Measurements from ENCODE around the gene PICK1.

The PICK1 gene

DNA sequence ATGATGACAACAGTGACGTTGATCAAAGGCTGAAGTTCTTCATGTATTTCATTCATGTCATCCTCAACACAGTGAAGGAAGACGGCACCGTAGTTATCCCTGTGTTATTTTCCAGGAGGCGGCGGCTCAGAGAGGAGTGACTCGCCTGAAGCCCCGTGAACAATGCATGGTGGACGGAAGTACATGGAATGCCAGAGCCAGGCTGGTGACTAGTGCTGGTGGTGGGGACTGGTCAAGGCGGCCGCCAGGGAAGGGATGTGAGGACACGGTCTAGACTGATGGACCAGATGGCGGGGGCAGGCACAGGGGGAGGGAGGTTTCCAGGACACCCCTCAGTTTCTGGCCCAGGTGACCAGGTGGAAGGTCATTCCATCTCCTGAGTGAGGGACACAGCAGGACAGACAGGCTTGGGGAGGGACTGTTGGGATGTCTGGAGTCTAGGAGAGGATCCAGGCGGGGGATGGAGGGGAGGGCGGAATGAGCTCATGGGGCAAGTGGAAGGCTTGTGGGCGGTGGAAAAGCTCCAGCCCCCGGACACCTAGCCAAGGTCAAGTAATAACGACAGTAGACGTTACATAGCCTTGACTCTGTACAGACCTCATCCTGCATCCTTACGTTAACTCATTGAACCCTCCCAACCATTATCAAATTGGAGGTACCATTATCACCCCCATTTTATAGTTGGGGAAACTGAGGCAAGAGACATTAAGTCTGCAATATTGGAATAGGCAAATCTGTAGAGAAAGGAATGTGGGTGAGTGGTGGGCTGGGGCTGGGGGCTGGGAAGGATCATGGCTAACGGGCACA lies 16.0 kb upstream of the PICK1 start:
- Histone ChIP-seq H3K4me3 (ENCODE audit: extremely low read depth, insufficient read depth, low read length, poor library complexity, severe bottlenecking) (no peak overlapping the region), H3K36me3 (ENCODE audit: control insufficient read depth, insufficient read depth, low read length) (no peaks in the 10 kb centered on the region), H3K9me3 (ENCODE audit: control insufficient read depth, low read length) (no peaks in the 10 kb centered on the region), H3K4me1 (ENCODE audit: control insufficient read depth, insufficient read depth, low read length, poor library complexity, severe bottlenecking) (peaks cover 6% of the 10 kb centered on the region), H3K27ac (ENCODE audit: low read depth, low read length, severe bottlenecking) (no peak overlapping the region)
- 91 to 97% methylated on average over 16 to 17 of the region's 20 CpGs for WGBS, 2 experiments (ENCODE audit: insufficient coverage in 2 of 2)

GRCh38 chr22:38041760-38042487 lies 15.3 kb upstream of the PICK1 start:
- 92 to 100% methylated on average over 2 to 3 of the region's 5 CpGs for WGBS, 2 experiments (ENCODE audit: insufficient coverage in 2 of 2)
- no peaks in the 10 kb centered on the region for H3K36me3 ChIP-seq (ENCODE audit: control insufficient read depth, insufficient read depth, low read length)
- no peaks in the 10 kb centered on the region for H3K9me3 ChIP-seq (ENCODE audit: control insufficient read depth, low read length)
- H3K4me3 ChIP-seq (ENCODE audit: extremely low read depth, insufficient read depth, low read length, poor library complexity, severe bottlenecking), result no peak overlapping the region
- peaks cover 6% of the 10 kb centered on the region for H3K4me1 ChIP-seq (ENCODE audit: control insufficient read depth, insufficient read depth, low read length, poor library complexity, severe bottlenecking)
- no peak overlapping the region for H3K27ac ChIP-seq (ENCODE audit: low read depth, low read length, severe bottlenecking)

- 86 to 90% methylated on average over 1 of the region's 1 CpG for WGBS, 2 experiments (ENCODE audit: insufficient coverage in 2 of 2)
- Histone ChIP-seq H3K4me1 (ENCODE audit: control insufficient read depth, insufficient read depth, low read length, poor library complexity, severe bottlenecking) (peaks cover 6% of the 10 kb centered on the region), H3K4me3 (ENCODE audit: extremely low read depth, insufficient read depth, low read length, poor library complexity, severe bottlenecking) (no peak overlapping the region), H3K27ac (ENCODE audit: low read depth, low read length, severe bottlenecking) (no peak overlapping the region), H3K36me3 (ENCODE audit: control insufficient read depth, insufficient read depth, low read length) (no peaks in the 10 kb centered on the region), H3K9me3 (ENCODE audit: control insufficient read depth, low read length) (no peaks in the 10 kb centered on the region)
Observed at GRCh38 chr22:38042488-38042790, 14.8 kb upstream of the PICK1 start.

- no peak overlapping the region for H3K4me3 ChIP-seq (ENCODE audit: extremely low read depth, insufficient read depth, low read length, poor library complexity, severe bottlenecking)
- no peaks in the 10 kb centered on the region for H3K36me3 ChIP-seq (ENCODE audit: control insufficient read depth, insufficient read depth, low read length)
- peaks cover 6% of the 10 kb centered on the region for H3K4me1 ChIP-seq (ENCODE audit: control insufficient read depth, insufficient read depth, low read length, poor library complexity, severe bottlenecking)
- H3K27ac ChIP-seq (ENCODE audit: low read depth, low read length, severe bottlenecking), result no peak overlapping the region
- H3K9me3 ChIP-seq (ENCODE audit: control insufficient read depth, low read length), result no peaks in the 10 kb centered on the region
- WGBS, 2 experiments (ENCODE audit: insufficient coverage in 2 of 2), result 89 to 92% methylated on average over 9 of the region's 16 CpGs
Observed at GRCh38 chr22:38043151-38044039, 13.8 kb upstream of the PICK1 start.

DNA sequence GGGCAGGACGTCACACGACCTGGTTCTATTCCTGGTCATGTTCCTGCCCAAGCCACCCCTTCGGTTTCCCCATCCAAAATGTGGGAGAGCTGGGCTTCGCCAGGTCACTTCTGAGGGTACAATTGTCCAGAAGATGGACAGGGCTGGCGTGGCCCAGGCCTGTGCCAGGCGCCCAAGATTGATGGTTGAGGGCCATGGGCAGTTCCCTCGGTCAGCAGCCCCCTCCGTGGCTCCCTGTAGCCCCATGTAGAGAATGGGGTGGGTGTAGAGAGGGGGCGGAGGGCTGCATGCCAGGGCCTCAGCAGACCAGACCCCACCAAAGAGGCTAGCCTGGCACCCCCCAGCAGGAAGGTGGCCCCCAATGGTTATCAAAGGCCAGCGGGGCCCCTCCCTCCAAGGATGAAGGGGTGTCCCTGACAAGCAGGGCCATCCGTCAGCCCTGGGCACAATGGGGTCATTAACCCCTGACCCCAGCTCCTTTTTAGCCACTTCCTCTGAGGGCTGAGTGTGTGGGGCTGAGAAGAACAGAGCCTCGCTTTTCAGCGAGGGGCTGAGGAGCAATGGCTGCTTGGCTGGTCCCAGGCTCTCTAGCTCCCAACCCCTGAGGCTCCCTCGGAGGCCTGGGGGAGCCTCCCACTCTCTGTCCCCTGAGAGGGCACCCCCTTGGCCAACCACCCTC lies 11.0 kb upstream of the PICK1 start:
- Histone ChIP-seq H3K9me3 (ENCODE audit: control insufficient read depth, low read length) (no peaks in the 10 kb centered on the region), H3K4me1 (ENCODE audit: control insufficient read depth, insufficient read depth, low read length, poor library complexity, severe bottlenecking) (peaks cover under 1% of the 10 kb centered on the region), H3K4me3 (ENCODE audit: extremely low read depth, insufficient read depth, low read length, poor library complexity, severe bottlenecking) (no peak overlapping the region), H3K36me3 (ENCODE audit: control insufficient read depth, insufficient read depth, low read length) (no peaks in the 10 kb centered on the region), H3K27ac (ENCODE audit: low read depth, low read length, severe bottlenecking) (peak overlapping the region; percentile 65)
- 81 to 90% methylated on average over 10 to 11 of the region's 14 CpGs for WGBS, 2 experiments (ENCODE audit: insufficient coverage in 2 of 2)

DNA sequence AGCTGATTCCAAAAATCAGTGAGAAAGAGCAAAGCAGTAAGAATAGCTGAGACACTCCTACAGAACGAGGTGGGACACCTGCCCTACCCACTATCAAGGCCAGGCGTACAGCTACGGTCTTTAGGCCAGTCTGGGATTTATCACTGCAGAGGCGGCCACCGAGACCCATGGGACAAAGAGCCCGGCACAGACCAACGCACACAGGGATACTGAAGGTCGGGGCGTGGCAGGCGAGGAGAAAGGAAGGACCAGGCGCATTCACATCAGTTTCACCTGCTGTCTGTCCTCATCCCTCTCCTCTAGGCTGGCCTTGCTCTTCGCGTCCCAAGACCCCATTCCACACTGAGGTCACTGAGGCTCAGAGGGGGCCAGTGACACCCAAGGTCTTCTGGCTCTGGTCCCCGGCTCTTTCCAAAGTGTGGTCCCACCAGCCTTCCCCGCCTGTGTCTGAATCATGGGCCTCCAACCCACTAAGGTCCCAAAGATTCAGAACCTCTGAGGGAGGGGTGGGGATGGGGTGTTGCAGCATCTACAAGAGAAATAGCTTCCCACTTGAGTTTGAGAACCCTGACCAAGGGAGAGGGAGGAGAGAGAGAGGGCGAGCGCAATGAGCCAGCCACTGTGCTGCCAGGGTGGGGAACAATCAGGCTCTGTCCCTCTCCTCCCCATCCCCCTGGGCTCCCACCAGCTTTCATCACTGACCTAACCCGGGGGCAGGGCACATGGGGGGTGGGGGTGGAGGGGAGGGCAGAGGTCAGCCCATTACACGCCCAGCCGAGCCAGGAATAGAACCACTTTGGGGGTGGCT lies 7.2 kb upstream of the PICK1 start:
- Histone ChIP-seq H3K4me1 (ENCODE audit: control insufficient read depth, insufficient read depth, low read length, poor library complexity, severe bottlenecking) (no peaks in the 10 kb centered on the region), H3K4me3 (ENCODE audit: extremely low read depth, insufficient read depth, low read length, poor library complexity, severe bottlenecking) (no peak overlapping the region), H3K27ac (ENCODE audit: low read depth, low read length, severe bottlenecking) (no peak overlapping the region), H3K36me3 (ENCODE audit: control insufficient read depth, insufficient read depth, low read length) (no peaks in the 10 kb centered on the region), H3K9me3 (ENCODE audit: control insufficient read depth, low read length) (no peaks in the 10 kb centered on the region)
- 92 to 94% methylated on average over 7 to 12 of the region's 20 CpGs for WGBS, 2 experiments (ENCODE audit: insufficient coverage in 2 of 2)

DNA sequence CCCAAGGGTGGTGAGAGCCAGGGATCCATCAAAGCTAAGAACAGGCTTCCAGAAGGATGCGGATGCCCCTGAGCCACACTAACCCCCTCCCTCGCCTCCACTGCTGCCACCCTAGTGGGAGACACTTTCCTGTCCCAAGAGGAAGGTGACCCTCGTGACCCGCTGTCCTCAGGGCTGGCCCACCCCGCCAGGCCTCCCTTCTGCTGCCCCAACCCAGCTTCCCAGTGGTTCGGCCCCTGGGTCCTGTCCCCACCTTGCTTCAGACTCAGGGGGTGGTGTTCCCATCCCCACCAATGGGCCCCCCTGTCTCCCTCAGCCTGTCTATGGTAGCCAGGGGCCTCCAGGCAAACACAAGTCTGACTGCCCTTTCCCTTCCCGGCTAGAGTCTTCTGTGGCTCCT lies 6.5 kb upstream of the PICK1 start:
- WGBS, 2 experiments (ENCODE audit: insufficient coverage in 2 of 2), result 93 to 95% methylated on average over 6 to 7 of the region's 7 CpGs
- Histone ChIP-seq H3K4me1 (ENCODE audit: control insufficient read depth, insufficient read depth, low read length, poor library complexity, severe bottlenecking) (no peaks in the 10 kb centered on the region), H3K9me3 (ENCODE audit: control insufficient read depth, low read length) (no peaks in the 10 kb centered on the region), H3K4me3 (ENCODE audit: extremely low read depth, insufficient read depth, low read length, poor library complexity, severe bottlenecking) (no peak overlapping the region), H3K27ac (ENCODE audit: low read depth, low read length, severe bottlenecking) (no peak overlapping the region), H3K36me3 (ENCODE audit: control insufficient read depth, insufficient read depth, low read length) (no peaks in the 10 kb centered on the region)

GRCh38 chr22:38051261-38051660 lies 5.9 kb upstream of the PICK1 start:
- WGBS, 2 experiments (ENCODE audit: insufficient coverage in 2 of 2), result 84 to 92% methylated on average over 5 to 7 of the region's 8 CpGs
- Histone ChIP-seq H3K4me1 (ENCODE audit: control insufficient read depth, insufficient read depth, low read length, poor library complexity, severe bottlenecking) (no peaks in the 10 kb centered on the region), H3K4me3 (ENCODE audit: extremely low read depth, insufficient read depth, low read length, poor library complexity, severe bottlenecking) (no peak overlapping the region), H3K9me3 (ENCODE audit: control insufficient read depth, low read length) (no peaks in the 10 kb centered on the region), H3K27ac (ENCODE audit: low read depth, low read length, severe bottlenecking) (no peak overlapping the region), H3K36me3 (ENCODE audit: control insufficient read depth, insufficient read depth, low read length) (no peaks in the 10 kb centered on the region)

DNA sequence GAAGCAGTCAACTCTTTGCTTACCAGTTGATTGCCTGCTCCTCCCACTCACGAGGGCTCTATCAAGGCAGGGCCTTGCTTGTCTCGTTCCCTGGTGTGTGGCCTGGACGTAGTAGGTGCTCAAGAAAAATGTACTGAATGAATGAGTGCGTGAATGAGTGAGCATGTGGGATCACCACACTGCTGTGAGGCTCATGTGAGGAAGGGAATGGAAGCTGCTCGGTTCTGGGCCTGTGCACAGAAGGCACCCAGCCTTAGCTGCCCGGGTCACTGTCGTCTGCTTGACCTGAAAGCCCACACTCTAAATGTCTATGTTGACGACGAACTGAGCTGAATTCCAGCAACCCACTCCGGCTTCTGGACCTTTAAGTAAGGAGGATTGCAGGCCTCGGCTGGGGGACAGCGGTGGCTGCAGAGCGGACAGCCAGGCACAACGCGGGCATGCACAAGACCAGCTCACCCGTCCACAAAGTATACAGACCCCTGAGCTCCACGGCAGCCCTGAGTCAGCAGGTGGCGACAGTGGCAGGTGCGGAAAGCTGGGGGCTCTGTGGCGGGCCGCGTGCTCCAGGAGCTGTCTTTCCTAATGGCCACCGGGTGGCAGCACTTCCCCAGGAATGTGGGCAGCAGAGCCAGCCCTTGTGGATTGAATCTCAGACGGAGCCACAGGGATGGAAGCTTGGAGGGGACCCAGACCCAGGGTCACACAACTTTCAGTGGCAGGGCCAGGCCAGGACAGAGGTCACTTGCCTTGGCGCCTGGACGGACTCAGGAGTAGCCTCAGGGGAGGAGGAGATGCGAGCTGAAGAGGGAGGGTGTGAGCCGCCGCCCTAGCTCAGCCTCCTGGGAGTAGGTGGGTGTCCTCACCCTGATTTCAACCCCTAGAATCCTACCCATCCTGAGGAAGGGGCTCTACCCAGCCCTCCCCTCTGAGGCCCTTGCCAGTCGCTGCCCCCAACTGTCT lies 5.0 kb upstream of the PICK1 start:
- 34 to 35% methylated on average over 23 to 24 of the region's 30 CpGs for WGBS, 2 experiments (ENCODE audit: insufficient coverage in 2 of 2)
- no peaks in the 10 kb centered on the region for H3K36me3 ChIP-seq (ENCODE audit: control insufficient read depth, insufficient read depth, low read length)
- H3K9me3 ChIP-seq (ENCODE audit: control insufficient read depth, low read length), result no peaks in the 10 kb centered on the region
- H3K4me1 ChIP-seq (ENCODE audit: control insufficient read depth, insufficient read depth, low read length, poor library complexity, severe bottlenecking), result no peaks in the 10 kb centered on the region
- H3K27ac ChIP-seq (ENCODE audit: low read depth, low read length, severe bottlenecking), result no peak overlapping the region
- no peak overlapping the region for H3K4me3 ChIP-seq (ENCODE audit: extremely low read depth, insufficient read depth, low read length, poor library complexity, severe bottlenecking)
